Stomach (tissue), 4 donors: ENCODE data around the gene TRIOBP.

ENCODE experiments used
- CTCF ChIP-seq, 7 experiments: fragments of 450-650 bp in 4 of 7; fragments of 200-600 bp in 3 of 7; sonication (generic) in 3 of 7; IDR thresholded peaks; one replicate each; pipeline ENCODE4 v1.5.1; 2016 to 2019; ENCODE audit warnings: antibody characterized with exemption in 7 of 7, control low read depth in 2 of 7, mild to moderate bottlenecking in 1 of 7
- EP300 ChIP-seq: sonication (generic); formaldehyde crosslinking; IDR thresholded peaks from one replicate; pipeline ENCODE4 v1.6.1; 2017; ENCODE audit warnings: antibody characterized with exemption
- POLR2A ChIP-seq, 4 donors: fragments of 450-650 bp; IDR thresholded peaks; one replicate each; pipeline ENCODE4 v1.6.1; 2016; ENCODE audit warnings: antibody characterized with exemption in 4 of 4, control low read depth in 2 of 4, mild to moderate bottlenecking in 1 of 4, moderate library complexity in 1 of 4
- POLR2AphosphoS5 ChIP-seq, 3 donors: sonication (generic); formaldehyde crosslinking; IDR thresholded peaks; one replicate each; pipeline ENCODE4 v1.6.1; 2016; ENCODE audit warnings: antibody characterized with exemption in 3 of 3

GRCh38 chr22:37677493-37677974, 19.3 kb upstream of the TRIOBP start:
- TF ChIP-seq CTCF (IDR thresholded peaks at IDR 0.05) (no peak), POLR2A (IDR thresholded peaks at IDR 0.05) (no peak), POLR2AphosphoS5 (IDR thresholded peaks at IDR 0.05) (no peak), EP300 (no peak)
